Mesenchymal stem cell (in vitro differentiated cells and primary cell): ENCODE measurements around the gene PAX2.

Experiments
- DNase-seq: peaks from one replicate; pipeline ENCODE4 v3.0.0-alpha.2; 2013
- H2AFZ ChIP-seq: one replicate; pipeline ENCODE4 v1.6.1; 2013; ENCODE audit warnings: low read depth, mild to moderate bottlenecking, control low read depth, inconsistent platforms, low read length, moderate library complexity
- H2AK5ac ChIP-seq: 2 replicates; pipeline ENCODE4 v1.6.1; 2013; ENCODE audit warnings: low read length, moderate library complexity, mild to moderate bottlenecking, inconsistent platforms; ENCODE audit not compliant: severe bottlenecking
- H2BK120ac ChIP-seq: one replicate; pipeline ENCODE4 v1.6.1; 2013; ENCODE audit warnings: low read depth, mild to moderate bottlenecking, inconsistent platforms, low read length, moderate library complexity
- H2BK12ac ChIP-seq, 2 experiments: one replicate each; pipeline ENCODE4 v1.6.1; 2013; ENCODE audit warnings: inconsistent platforms in 2 of 2, low read length in 2 of 2, mild to moderate bottlenecking in 2 of 2, moderate library complexity in 2 of 2, control low read depth in 1 of 2
- H2BK15ac ChIP-seq: one replicate; pipeline ENCODE4 v1.6.1; 2013; ENCODE audit warnings: mild to moderate bottlenecking, low read depth, inconsistent platforms; ENCODE audit not compliant: poor library complexity, severe bottlenecking
- H2BK5ac ChIP-seq: 2 replicates; pipeline ENCODE4 v1.6.1; 2013; ENCODE audit warnings: low read depth, mild to moderate bottlenecking, low read length, control low read depth, inconsistent platforms; ENCODE audit not compliant: poor library complexity, severe bottlenecking
- H3K14ac ChIP-seq, 2 experiments: one replicate each; pipeline ENCODE4 v1.6.1; 2013; ENCODE audit warnings: inconsistent platforms in 2 of 2, low read length in 2 of 2, control low read depth in 1 of 2, mild to moderate bottlenecking in 1 of 2, moderate library complexity in 1 of 2
- H3K18ac ChIP-seq, 2 experiments: one replicate each; pipeline ENCODE4 v1.6.1; 2013; ENCODE audit warnings: inconsistent platforms in 2 of 2, low read length in 2 of 2, control low read depth in 1 of 2, low read depth in 1 of 2, mild to moderate bottlenecking in 1 of 2
- H3K23ac ChIP-seq, 2 experiments: one replicate each; pipeline ENCODE4 v1.6.1; 2013; ENCODE audit warnings: inconsistent platforms in 2 of 2, low read length in 2 of 2, mild to moderate bottlenecking in 2 of 2, moderate library complexity in 2 of 2, control low read depth in 1 of 2
- H3K27ac ChIP-seq: 2 replicates; pipeline ENCODE4 v1.5.1; 2013; ENCODE audit warnings: mild to moderate bottlenecking, moderate library complexity, low read length, control low read depth, inconsistent platforms; ENCODE audit not compliant: poor library complexity, severe bottlenecking
- H3K27me3 ChIP-seq, 2 experiments: 2 replicates each; pipeline versions ENCODE4 v1.6.1 to v1.7.0; 2013; ENCODE audit warnings: low read length in 2 of 2, mild to moderate bottlenecking in 2 of 2, moderate library complexity in 2 of 2, control low read depth in 1 of 2, inconsistent platforms in 1 of 2; ENCODE audit not compliant: control insufficient read depth in 1 of 2, insufficient read depth in 1 of 2
- H3K36me3 ChIP-seq, 2 experiments: 2 replicates each; pipeline versions ENCODE4 v1.6.1 to v1.7.0; 2013; ENCODE audit warnings: low read length in 2 of 2, control low read depth in 1 of 2, inconsistent platforms in 1 of 2, low read depth in 1 of 2, mild to moderate bottlenecking in 1 of 2; ENCODE audit not compliant: insufficient read depth in 2 of 2, control insufficient read depth in 1 of 2
- H3K4ac ChIP-seq, 2 experiments: one replicate each; pipeline ENCODE4 v1.6.1; 2013; ENCODE audit warnings: inconsistent platforms in 2 of 2, low read length in 2 of 2, mild to moderate bottlenecking in 2 of 2, moderate library complexity in 2 of 2, control low read depth in 1 of 2, low read depth in 1 of 2
- H3K4me1 ChIP-seq: 2 replicates; pipeline ENCODE4 v1.6.1; 2013; ENCODE audit warnings: low read depth, low read length, control low read depth; ENCODE audit not compliant: control insufficient read depth, insufficient read depth
- H3K4me2 ChIP-seq: 2 replicates; pipeline ENCODE4 v1.6.1; 2013; ENCODE audit warnings: low read length, mild to moderate bottlenecking, inconsistent platforms; ENCODE audit not compliant: poor library complexity, severe bottlenecking
- H3K4me3 ChIP-seq, 2 experiments: 2 replicates each; pipeline versions ENCODE4 v1.5.1 to v1.7.0; 2013; ENCODE audit warnings: low read length in 2 of 2, mild to moderate bottlenecking in 2 of 2, control low read depth in 1 of 2, low read depth in 1 of 2; ENCODE audit not compliant: insufficient read depth in 1 of 2
- H3K79me1 ChIP-seq: replicated peaks from 2 replicates; pipeline ENCODE4 v1.6.1; 2013; ENCODE audit warnings: mild to moderate bottlenecking, control low read depth, low read length, inconsistent platforms; ENCODE audit not compliant: poor library complexity, severe bottlenecking
- H3K9ac ChIP-seq: 2 replicates; pipeline ENCODE4 v1.7.0; 2013; ENCODE audit warnings: mild to moderate bottlenecking, low read length, moderate library complexity
- H3K9me3 ChIP-seq: 2 replicates; pipeline ENCODE4 v1.7.0; 2013; ENCODE audit warnings: mild to moderate bottlenecking, low read length; ENCODE audit not compliant: control insufficient read depth
- H4K8ac ChIP-seq: one replicate; pipeline ENCODE4 v1.6.1; 2013; ENCODE audit warnings: inconsistent platforms, mild to moderate bottlenecking, low read length, moderate library complexity
- H4K91ac ChIP-seq: one replicate; pipeline ENCODE4 v1.6.1; 2013; ENCODE audit warnings: mild to moderate bottlenecking, low read length, inconsistent platforms
- WGBS: methylation state at CpG from one replicate; pipeline ENCODE4 v1.1.7; 2013; ENCODE audit warnings: mixed read lengths; 5-methylcytosine and 5-hydroxymethylcytosine counted together

PAX2 gene

GRCh38 chr10:100755821-100756220 lies 10.4 kb downstream of the PAX2 start:
- Histone ChIP-seq H3K4me3 (no peak overlapping the region), H3K9ac (no peak overlapping the region), H2BK120ac (no peak overlapping the region), H3K79me1 (no peaks in the 10 kb centered on the region), H2AK5ac (no peak overlapping the region), H3K23ac (no peak overlapping the region), H4K91ac (no peak overlapping the region), H3K36me3 (no peaks in the 10 kb centered on the region), H3K18ac (no peak overlapping the region), H4K8ac (no peak overlapping the region), H2BK15ac (no peak overlapping the region), H3K9me3 (no peaks in the 10 kb centered on the region), H3K4me2 (no peak overlapping the region), H3K14ac (no peak overlapping the region), H2BK12ac (no peak overlapping the region), H2BK5ac (no peak overlapping the region), H3K27ac (no peak overlapping the region), H3K4me1 (no peaks in the 10 kb centered on the region), H2AFZ (no peak overlapping the region), H3K4ac (no peak overlapping the region), H3K27me3 (peaks cover 94 to 96% of the 10 kb centered on the region in 2 experiments)
- WGBS = no CpG with 5 or more reads among the region's 1 CpG
- no peak for DNase-seq

DNA sequence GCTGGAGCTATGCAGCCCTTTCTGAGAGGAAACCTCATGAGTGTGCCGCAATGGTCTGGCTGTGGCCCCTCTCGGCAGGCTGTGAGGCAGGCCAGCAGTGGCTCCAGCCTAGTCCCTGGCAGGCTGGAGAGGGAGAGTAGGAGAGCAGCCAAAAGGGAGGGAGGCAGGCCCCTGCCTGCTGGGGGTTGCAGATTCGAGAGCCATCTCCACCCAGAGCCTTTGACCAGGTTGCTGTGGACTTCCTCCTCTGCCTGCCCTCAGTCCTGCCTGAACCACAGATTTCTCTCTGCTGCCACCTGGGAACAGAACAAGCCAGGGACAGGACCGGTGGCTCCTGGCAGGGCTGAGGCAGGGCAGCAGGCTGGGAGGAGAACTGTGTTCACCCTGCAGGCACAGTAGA lies 13.9 kb downstream of the PAX2 start:
- Histone ChIP-seq H3K27ac (no peak overlapping the region), H3K23ac (no peak overlapping the region), H2AK5ac (no peak overlapping the region), H2BK5ac (no peak overlapping the region), H2AFZ (no peak overlapping the region), H3K14ac (no peak overlapping the region), H3K18ac (no peak overlapping the region), H2BK120ac (no peak overlapping the region), H3K4ac (no peak overlapping the region), H3K27me3 (peaks cover 89 to 92% of the 10 kb centered on the region in 2 experiments), H3K4me1 (no peaks in the 10 kb centered on the region), H3K79me1 (no peaks in the 10 kb centered on the region), H4K8ac (no peak overlapping the region), H3K4me2 (no peak overlapping the region), H3K4me3 (no peak overlapping the region), H4K91ac (no peak overlapping the region), H2BK12ac (no peak overlapping the region), H2BK15ac (no peak overlapping the region), H3K36me3 (no peaks in the 10 kb centered on the region), H3K9ac (no peak overlapping the region), H3K9me3 (no peaks in the 10 kb centered on the region)
- 59% methylated on average over 4 of the region's 4 CpGs for WGBS
- DNase-seq = no peak

DNA sequence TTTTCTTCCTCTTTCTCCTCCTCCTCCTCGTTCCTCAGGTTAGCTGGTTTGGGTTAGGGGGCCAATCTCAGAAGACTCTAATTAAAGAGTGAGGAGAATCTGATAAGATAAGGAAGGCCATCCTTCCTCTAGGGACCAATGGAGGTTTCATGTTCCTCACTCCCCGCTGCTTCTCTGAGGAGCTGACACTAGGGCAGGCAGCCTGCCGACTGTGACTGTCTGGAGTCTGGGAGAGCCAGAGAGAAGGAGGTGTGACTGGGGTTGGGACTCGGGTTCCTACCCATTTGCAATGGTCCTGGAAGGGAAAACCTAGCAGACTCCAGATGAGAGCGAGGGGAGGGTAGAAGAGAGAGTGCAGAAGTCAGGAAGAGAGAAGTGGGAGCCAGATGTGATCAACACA lies 15.3 kb downstream of the PAX2 start:
- H3K4me2 ChIP-seq = no peak overlapping the region

GRCh38 chr10:100761191-100761590 lies 15.8 kb downstream of the PAX2 start:
- Histone ChIP-seq H2BK120ac (no peak overlapping the region), H3K18ac (no peak overlapping the region), H3K27ac (no peak overlapping the region), H3K79me1 (no peaks in the 10 kb centered on the region), H3K9ac (no peak overlapping the region), H3K4me3 (no peak overlapping the region), H2AFZ (no peak overlapping the region), H2BK15ac (no peak overlapping the region), H2BK5ac (no peak overlapping the region), H3K23ac (no peak overlapping the region), H3K9me3 (no peaks in the 10 kb centered on the region), H3K27me3 (peaks cover 86 to 92% of the 10 kb centered on the region in 2 experiments), H3K4me1 (no peaks in the 10 kb centered on the region), H2AK5ac (no peak overlapping the region), H2BK12ac (no peak overlapping the region), H4K8ac (no peak overlapping the region), H3K4ac (no peak overlapping the region), H3K4me2 (no peak overlapping the region), H4K91ac (no peak overlapping the region), H3K36me3 (no peaks in the 10 kb centered on the region), H3K14ac (no peak overlapping the region)
- WGBS = 86% methylated on average over 7 of the region's 7 CpGs
- DNase-seq = no peak

More for the DNA sequence above, 15.3 kb downstream of the PAX2 start:
- Histone ChIP-seq H2AK5ac (no peak overlapping the region), H3K4me1 (no peaks in the 10 kb centered on the region), H2AFZ (no peak overlapping the region), H3K36me3 (no peaks in the 10 kb centered on the region), H3K14ac (no peak overlapping the region), H3K27ac (no peak overlapping the region), H4K8ac (no peak overlapping the region), H2BK12ac (no peak overlapping the region), H3K9me3 (no peaks in the 10 kb centered on the region), H4K91ac (no peak overlapping the region), H3K79me1 (no peaks in the 10 kb centered on the region), H3K4ac (no peak overlapping the region), H3K18ac (no peak overlapping the region), H2BK120ac (no peak overlapping the region), H3K4me3 (no peak overlapping the region), H2BK5ac (no peak overlapping the region), H3K9ac (no peak overlapping the region), H3K27me3 (peaks cover 86 to 92% of the 10 kb centered on the region in 2 experiments), H2BK15ac (no peak overlapping the region), H3K23ac (no peak overlapping the region)
- 19% methylated on average over 5 of the region's 5 CpGs for WGBS
- no peak for DNase-seq
